IPS-18c (cell line): ENCODE results near the gene ENPP5.
"Not testable (repeated sequence)": the region's sequence is repeated elsewhere in the genome, so short reads cannot be mapped to it uniquely, and the experiment has no call there.

Source experiments
- H3K4me3 ChIP-seq: 2 replicates; pipeline ENCODE4 v1.7.0; 2013; ENCODE audit warnings: low read depth, mild to moderate bottlenecking, low read length, moderate library complexity; ENCODE audit not compliant: insufficient read depth
- H3K9me3 ChIP-seq: one replicate; pipeline ENCODE4 v1.6.1; 2013; ENCODE audit warnings: mild to moderate bottlenecking, low read length, moderate library complexity; ENCODE audit not compliant: control insufficient read depth, insufficient read depth

ENPP5 gene

GRCh38 chr6:46189726-46190125, 18.9 kb upstream of the ENPP5 start:
- Histone ChIP-seq H3K9me3 (no peaks in the 10 kb centered on the region), H3K4me3 (no peak overlapping the region)

- Histone ChIP-seq H3K4me3 (no peak overlapping the region), H3K9me3 (no peaks in the 10 kb centered on the region)
Measured at GRCh38 chr6:46186583-46186982, 15.8 kb upstream of the ENPP5 start.

- no peak overlapping the region for H3K4me3 ChIP-seq
- H3K9me3 ChIP-seq, result no peaks in the 10 kb centered on the region
Measured at GRCh38 chr6:46184114-46184513, 13.3 kb upstream of the ENPP5 start.

- Histone ChIP-seq H3K9me3 (no peaks in the 10 kb centered on the region), H3K4me3 (no peak overlapping the region)
Measured at GRCh38 chr6:46175976-46176375, 5.2 kb upstream of the ENPP5 start.

GRCh38 chr6:46175446-46175845, 4.7 kb upstream of the ENPP5 start:
- H3K9me3 ChIP-seq, result no peaks in the 10 kb centered on the region
- H3K4me3 ChIP-seq, result no peak overlapping the region

GRCh38 chr6:46174904-46175303, 4.1 kb upstream of the ENPP5 start:
- Histone ChIP-seq H3K9me3 (no peaks in the 10 kb centered on the region), H3K4me3 (no peak overlapping the region)

- Histone ChIP-seq H3K9me3 (no peaks in the 10 kb centered on the region), H3K4me3 (no peak overlapping the region)
Measured at GRCh38 chr6:46172176-46172575, 1.4 kb upstream of the ENPP5 start.

GRCh38 chr6:46160102-46160501, 10.7 kb downstream of the ENPP5 start:
- Histone ChIP-seq H3K4me3 (no peak overlapping the region), H3K9me3 (peaks cover 3% of the 10 kb centered on the region)

- peaks cover 3% of the 10 kb centered on the region for H3K9me3 ChIP-seq
- no peak overlapping the region for H3K4me3 ChIP-seq
Measured at GRCh38 chr6:46159229-46159628, 11.6 kb downstream of the ENPP5 start.

GRCh38 chr6:46156701-46157100, 14.1 kb downstream of the ENPP5 start:
- Histone ChIP-seq H3K9me3 (peaks cover 3% of the 10 kb centered on the region), H3K4me3 (no peak overlapping the region)

GRCh38 chr6:46149066-46149465, 21.7 kb downstream of the ENPP5 start:
- not testable (repeated sequence) for H3K4me3 ChIP-seq, H3K9me3 ChIP-seq

- Histone ChIP-seq H3K4me3 (no peak overlapping the region), H3K9me3 (no peaks in the 10 kb centered on the region)
Measured at GRCh38 chr6:46144270-46144669, 26.5 kb downstream of the ENPP5 start.

- no peak overlapping the region for H3K4me3 ChIP-seq
- H3K9me3 ChIP-seq, result no peaks in the 10 kb centered on the region
Measured at GRCh38 chr6:46138281-46138680, 32.5 kb downstream of the ENPP5 start.

GRCh38 chr6:46137387-46137786, 33.4 kb downstream of the ENPP5 start:
- no peak overlapping the region for H3K4me3 ChIP-seq
- no peaks in the 10 kb centered on the region for H3K9me3 ChIP-seq

- Histone ChIP-seq H3K4me3 (no peak overlapping the region), H3K9me3 (no peaks in the 10 kb centered on the region)
Measured at GRCh38 chr6:46136831-46137230, 33.9 kb downstream of the ENPP5 start.

GRCh38 chr6:46135176-46135575, 35.6 kb downstream of the ENPP5 start:
- H3K9me3 ChIP-seq, result no peaks in the 10 kb centered on the region
- no peak overlapping the region for H3K4me3 ChIP-seq

GRCh38 chr6:46134216-46134615, 36.6 kb downstream of the ENPP5 start:
- Histone ChIP-seq H3K4me3 (no peak overlapping the region), H3K9me3 (no peaks in the 10 kb centered on the region)

GRCh38 chr6:46131291-46131690, 39.5 kb downstream of the ENPP5 start:
- not testable (repeated sequence) for H3K9me3 ChIP-seq, H3K4me3 ChIP-seq

- H3K4me3 ChIP-seq, result peak overlapping the region; percentile 52; the same call in 1 of the 2 replicates
- H3K9me3 ChIP-seq, result no peaks in the 10 kb centered on the region
Measured at GRCh38 chr6:46130666-46131065, 40.1 kb downstream of the ENPP5 start.
